CD4-positive, alpha-beta T cell treated with Interleukin-21 for 1 hour (primary cell): ENCODE data around the gene SLC49A3.

Experiments used
- DNase-seq: peaks from one replicate; pipeline ENCODE4 v3.0.0-alpha.2; 2020

Gene SLC49A3

DNA sequence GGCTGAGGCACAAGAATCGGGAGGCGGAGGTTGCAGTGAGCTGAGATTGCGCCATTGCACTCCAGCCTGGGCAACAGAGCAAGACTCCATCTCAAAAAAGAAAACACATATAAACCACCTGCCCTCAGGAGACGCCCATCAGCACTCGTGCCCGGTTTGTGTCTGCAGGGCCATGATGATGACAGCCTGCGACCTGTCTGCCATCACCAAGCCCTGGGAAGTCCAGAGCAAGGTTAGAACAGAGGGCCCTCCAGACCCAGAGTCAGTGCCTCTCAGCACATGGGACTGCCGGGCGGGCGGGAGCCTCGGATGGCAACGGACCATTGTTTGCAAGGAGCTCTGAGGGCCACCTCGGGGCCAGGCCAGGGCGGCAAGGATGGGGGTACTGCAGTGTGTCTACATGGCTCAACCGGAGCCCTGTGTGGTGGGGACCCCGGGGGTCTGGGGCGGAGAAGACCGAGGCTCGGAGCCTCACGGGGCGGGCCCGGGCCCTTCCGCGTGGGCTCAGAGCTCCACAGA lies 24.2 kb downstream of the SLC49A3 start:
- DNase-seq: no peak

DNA sequence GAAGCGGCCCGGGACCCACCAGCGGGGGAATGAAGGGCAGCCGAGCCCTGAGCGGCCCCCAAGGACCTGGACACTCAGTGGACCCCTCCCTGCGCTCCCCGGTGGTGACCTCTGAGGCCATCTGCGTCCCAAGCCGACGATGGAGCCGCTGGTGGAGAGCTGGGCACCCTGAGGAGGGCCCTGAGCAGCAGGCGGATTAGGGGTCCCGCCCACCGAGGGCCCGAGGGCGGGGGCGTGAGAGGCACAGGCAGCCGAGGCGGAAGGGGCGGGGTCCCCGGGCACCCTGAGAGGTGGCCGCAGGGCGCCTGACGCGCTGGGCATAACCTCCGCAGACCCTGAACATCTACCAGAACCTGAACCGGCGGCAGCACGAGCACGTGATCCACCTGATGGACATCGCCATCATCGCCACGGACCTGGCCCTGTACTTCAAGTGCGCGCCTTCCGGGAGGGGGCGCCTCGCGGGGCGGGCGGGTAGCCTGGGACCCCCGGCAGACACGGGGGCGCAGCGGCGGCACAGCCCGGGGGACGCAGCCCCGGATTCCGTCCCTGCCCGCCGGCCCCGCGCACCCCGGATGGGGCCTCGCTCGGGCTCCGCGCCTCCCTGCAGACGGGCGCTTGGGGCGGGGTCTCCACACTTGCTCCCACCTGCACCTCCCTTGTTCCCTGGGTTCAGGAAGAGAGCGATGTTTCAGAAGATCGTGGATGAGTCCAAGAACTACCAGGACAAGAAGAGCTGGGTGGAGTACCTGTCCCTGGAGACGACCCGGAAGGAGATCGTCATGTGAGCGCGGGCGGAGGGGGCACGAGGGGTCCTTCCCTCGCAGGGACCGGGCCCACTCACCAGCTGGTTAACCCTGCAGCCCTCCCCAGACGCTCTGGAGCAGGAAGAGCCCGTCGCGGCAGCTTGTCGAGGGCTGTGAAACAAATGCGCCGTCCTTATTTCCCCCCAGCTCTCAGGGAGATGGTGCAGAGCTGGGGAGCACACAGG lies 25.2 kb downstream of the SLC49A3 start:
- DNase-seq: peak; percentile 80

DNA sequence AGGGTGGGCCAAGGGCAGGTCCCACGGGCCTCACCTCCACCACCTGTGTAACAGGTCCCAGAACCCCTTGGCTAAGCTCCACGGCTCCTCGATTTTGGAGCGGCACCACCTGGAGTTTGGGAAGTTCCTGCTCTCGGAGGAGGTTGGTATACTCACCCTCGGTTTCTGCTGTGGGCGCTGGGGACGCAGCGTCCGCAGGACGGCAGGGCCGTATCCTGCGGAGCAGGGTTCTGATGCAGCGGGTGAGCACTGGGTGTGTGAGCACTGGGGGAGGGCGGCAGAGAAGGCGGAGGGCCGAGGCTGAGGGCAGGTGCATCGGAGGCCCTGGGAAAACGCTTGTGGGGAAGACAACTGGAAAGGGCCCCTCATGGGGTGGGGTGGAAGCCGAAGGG lies 25.9 kb downstream of the SLC49A3 start:
- DNase-seq: no peak

DNA sequence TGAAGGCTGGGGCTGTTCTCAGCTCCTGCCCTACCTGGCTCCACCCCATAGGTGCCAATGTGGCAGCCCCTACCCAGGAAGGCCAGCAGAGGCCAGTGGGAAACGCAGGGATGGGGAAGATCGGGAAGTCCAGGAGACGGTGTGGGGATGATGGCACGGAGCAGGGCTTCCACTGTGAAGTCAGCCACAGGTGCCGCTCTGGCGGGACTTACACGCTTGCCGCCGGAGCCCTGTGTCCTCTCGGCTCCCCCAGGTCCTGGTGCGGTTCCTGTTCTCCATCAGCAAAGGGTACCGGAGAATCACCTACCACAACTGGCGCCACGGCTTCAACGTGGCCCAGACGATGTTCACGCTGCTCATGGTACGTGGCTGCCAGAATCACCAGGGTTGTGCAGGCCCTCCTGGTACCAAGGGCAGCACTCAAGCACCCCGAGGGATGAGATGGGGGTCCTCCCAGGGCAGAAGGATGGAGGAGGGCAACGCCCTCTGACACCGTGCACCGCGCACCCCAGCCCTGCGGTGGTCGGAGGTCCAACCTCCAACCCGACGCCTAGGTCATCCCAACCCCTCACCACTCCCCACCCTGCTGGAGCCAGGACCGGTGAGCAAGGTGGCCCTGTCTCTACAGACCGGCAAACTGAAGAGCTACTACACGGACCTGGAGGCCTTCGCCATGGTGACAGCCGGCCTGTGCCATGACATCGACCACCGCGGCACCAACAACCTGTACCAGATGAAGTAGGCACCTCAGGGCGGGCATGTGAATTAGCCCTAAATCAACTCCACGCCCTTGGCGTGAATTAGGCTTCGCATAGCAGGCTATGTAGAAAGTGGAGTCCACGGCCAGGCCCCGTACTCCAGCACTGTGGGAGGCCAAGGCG lies 26.8 kb downstream of the SLC49A3 start:
- DNase-seq: no peak

DNA sequence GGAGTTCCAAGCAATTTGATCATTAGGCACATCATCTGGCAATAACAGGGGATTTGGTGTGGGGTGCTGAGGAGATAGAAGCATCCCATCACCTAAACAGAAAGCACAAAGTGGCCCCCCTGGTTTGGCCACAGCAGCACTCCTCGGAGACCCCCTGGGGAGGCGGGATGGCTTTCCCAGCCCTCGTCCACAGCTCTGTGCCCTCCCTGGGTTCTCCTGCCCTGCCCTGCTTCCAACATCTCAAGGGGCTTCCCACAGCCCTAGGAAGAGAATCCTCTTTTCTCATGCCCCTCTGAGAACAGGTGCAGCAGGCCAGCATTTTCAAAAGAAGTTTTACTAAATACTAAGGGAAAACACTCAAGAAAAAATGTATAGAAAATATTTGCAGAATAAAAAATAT lies 27.7 kb downstream of the SLC49A3 start:
- no peak for DNase-seq

DNA sequence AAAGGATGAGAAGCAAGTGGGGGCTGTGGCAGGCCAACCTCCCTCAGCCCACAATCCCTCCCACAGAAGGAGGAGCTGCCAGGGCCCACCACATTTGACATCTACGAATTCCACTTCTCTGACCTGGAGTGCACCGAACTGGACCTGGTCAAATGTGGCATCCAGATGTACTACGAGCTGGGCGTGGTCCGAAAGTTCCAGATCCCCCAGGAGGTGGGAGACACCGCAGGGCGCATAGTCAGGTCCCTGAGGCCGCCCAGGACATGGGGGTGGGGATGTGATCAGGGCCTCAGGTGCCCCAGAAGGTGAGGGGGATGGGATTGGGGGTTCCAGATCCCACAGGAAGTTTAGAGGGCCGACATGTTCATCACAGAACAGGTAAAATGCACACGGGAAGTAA lies 28.6 kb downstream of the SLC49A3 start:
- DNase-seq: no peak

DNA sequence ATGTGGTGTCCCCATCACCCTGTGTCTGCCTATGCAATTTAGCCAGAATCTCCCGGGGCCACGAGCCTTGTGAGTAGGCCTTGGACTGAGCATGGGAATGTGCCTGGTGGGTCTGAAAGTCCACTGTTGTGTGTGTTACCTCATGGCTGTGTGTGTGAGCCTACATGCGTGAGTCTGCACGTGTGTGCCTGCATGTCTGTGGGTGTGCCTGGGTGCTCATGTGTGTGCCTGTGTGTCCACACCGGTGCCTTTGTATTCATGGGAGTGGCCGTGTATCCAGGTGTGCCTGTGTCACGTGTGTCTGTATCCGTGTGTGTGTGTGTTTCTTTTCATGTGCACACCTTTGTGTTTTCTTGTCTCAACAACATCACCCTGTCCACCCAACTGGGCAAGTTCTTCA lies 29.1 kb downstream of the SLC49A3 start:
- DNase-seq: no peak

DNA sequence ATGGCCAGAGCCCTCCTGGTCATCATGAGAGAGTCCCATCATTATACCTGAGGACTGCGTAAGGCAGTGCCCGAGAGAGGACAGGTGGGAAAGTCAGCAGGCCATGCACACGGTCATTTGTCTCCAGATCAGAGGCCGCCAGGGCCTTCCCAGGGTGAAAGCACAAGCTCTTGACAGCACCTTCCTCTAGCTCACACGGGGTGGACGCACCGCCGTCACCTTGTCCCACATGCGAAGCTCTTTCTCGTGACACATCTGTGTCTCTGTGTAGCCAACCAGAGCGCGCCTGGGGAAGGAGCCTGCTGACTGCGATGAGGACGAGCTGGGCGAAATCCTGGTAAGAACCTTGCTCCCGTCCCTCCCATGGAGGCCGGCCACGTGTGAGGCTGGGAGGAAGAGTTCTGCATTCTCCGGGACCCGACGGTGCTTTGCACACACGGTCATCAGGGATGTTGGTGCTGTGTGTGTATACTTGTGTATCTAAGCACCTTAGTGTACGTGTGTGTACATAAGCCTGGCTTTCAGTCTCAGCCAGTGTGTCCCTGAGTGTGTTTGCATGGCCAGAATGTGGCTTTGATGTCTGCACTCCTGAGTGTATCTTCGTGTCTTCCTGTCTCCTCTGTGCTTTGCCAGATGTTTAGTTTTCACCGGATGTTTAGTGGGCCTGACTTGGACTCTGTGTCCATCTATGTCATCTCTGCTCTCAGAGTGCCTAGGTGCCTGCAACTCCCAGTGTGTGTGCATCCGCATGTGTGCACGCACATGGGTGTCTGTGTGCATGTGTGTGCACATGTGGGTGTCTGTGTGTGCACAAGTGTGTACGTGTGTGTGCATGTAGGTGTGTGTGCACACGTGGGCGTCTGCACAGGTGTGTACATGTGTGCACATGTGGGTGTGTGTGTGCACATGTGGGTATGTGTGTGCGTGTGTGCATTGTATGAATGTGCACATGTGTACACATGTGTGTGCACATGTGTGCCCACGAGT lies 30.0 kb downstream of the SLC49A3 start:
- no peak for DNase-seq

DNA sequence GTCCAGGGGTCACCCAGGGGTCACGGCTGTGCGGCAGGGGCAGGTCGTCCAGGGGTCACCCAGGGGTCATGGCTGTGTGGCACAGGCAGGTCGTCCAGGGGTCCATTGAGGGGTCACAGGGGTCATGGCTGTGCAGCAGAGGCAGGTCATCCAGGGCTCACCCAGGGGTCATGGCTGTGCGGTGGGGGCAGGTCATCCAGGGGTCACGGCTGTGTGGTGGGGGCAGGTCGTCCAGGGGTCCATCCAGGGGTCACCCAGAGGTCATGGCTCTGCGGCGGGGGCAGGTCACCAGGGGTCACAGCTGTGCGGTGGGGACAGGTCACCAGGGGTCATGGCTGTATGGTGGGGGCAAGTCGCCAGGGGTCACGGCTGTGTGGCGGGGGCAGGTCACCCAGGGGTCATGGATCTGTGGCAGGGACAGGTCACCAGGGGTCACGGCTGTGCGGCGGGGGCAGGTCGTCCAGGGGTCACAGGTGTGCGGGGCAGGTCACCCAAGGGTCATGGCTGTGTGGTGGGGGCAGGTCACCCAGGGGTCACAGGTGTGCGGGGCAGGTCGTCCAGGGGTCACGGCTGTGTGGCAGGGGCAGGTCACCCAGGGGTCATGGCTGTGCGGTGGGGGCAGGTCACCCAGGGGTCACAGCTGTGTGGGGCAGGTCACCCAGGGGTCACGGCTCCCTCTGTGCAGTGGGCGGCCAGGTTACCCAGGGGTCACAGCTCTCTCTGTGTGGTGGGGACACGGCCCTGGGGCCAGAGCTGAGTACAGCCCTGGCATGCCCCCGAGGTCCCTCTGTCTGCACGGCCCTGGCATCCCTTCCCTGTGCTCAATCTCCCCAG lies 30.9 kb downstream of the SLC49A3 start:
- no peak for DNase-seq

DNA sequence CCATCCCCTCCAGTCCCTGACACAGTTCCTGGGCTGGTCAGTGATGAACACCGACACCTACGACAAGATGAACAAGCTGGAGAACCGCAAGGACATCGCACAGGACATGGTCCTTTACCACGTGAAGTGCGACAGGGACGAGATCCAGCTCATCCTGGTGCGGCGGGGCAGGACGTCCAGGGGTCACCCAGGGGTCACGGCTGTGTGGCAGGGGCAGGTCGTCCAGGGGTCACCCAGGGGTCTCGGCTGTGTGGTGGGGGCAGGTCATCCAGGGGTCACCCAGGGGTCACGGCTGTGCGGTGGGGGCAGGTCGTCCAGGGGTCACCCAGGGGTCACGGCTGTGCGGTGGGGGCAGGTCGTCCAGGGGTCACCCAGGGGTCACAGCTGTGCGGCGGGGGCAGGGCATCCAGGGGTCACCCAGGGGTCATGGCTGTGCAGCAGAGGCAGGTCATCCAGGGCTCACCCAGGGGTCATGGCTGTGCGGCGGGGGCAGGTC lies 31.6 kb downstream of the SLC49A3 start:
- DNase-seq: no peak

DNA sequence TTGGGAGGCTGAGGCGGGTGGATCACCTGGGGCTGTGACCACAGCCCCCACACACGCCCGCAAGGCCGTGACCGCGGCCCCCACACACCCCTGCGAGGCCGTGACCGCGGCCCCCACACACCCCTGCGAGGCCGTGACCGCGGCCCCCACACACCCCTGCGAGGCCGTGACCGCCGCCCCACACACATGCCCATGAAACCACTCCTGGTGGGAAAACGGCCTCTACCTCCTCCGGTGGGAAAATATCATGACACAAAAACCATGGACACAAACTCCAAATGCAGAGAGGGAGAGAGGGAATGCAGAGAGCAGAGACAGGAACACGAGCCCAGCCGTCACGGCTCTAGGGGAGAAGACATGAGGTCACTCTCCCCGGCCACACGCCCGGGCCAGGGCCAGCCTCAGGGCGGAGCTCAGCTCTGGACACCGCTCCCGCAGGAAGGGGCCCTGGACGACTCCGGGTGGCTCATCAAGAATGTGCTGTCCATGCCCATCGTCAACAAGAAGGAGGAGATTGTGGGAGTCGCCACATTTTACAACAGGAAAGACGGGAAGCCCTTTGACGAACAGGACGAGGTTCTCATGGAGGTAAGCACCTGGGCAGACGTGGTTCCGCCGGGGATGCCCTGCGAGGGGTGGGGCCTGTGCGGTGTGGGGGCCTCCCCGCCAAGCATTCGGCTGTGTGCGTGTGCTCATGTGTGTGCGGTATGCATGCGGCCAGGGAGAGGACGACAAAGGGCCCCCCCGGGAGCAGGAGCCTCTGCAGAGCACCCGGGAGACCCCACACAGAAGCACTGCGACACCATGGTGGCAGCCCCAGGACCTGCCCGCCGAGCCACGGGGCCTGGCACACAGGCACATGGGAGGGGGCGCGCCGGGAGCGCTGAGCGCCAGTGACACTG lies 32.3 kb downstream of the SLC49A3 start:
- no peak for DNase-seq

DNA sequence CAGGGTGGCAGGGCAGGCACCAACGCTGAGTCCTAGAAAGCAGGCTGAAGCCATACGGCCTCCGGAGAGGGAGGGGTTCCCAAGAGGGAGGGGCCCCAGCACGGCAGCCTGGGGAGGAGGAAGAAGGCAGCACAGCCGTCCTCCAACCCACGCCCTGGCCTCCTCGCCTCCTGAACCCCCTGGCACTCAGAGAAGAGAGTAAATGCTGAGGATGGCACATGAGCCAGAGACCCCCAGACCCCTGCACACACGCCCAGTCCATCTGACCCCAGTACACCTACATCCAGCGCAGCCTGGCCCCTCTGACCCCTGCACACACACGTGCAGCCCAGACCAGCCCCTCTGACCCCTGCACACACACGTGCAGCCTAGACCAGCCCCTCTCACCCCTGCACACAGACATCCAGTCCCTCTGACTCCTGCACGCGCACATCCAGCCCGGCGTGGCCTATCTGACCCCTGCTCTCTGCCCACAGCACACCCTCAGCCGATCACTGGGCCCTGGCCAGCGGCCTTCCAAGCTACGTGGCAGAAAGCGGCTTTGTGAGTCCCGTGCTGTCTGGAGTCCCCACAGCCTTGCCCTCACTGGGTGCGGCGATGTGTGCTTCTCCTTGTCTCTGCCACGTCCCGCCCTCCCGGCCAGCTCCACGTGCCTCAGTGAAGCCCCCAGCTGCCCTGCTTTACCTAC lies 33.3 kb downstream of the SLC49A3 start:
- no peak for DNase-seq

DNA sequence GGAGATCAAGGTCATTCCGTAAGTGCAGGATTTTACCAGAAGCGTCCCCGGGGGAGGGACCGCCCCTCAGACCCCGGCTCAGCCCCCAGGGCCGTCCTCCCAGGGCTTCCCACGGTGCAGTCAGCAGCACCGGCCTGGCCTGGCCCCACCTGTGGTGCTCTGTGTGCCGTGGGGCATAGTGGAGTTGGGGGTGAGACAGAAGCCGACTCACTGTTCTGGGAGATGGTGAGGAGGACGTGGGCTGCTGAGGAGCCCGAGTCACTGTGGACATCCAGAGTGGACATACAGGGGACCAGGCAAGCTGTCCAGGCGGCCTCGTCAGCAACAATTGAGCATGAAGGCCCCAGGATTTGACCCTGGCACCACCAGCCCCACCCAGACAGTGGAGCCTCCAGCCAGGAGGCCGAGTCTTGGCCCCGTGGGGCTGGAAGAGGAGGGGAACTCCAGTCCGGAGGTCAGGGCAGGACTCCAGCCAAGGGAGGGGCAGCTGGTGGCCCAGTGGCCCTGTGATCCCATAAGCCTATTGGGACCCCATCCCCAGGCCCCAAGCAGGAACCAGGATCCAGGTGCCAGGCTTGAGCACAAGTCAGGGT lies 34.0 kb downstream of the SLC49A3 start:
- no peak for DNase-seq

DNA sequence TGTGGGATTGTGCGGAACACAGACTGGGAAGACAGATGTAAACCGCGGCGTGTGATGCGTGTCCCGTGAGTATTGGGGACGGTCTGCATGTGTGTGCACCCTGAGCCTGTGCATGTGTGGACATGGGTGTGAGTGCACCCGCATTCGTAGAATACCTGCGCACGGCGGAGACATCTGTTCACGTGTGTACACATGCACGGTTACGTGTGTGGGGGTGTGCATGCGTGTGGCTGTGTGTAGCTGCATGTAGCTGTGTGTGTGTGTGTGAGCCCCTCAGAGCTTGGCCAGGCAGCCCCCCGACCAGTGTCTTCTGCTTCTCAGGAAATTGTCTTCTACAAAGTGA lies 34.5 kb downstream of the SLC49A3 start:
- no peak for DNase-seq

DNA sequence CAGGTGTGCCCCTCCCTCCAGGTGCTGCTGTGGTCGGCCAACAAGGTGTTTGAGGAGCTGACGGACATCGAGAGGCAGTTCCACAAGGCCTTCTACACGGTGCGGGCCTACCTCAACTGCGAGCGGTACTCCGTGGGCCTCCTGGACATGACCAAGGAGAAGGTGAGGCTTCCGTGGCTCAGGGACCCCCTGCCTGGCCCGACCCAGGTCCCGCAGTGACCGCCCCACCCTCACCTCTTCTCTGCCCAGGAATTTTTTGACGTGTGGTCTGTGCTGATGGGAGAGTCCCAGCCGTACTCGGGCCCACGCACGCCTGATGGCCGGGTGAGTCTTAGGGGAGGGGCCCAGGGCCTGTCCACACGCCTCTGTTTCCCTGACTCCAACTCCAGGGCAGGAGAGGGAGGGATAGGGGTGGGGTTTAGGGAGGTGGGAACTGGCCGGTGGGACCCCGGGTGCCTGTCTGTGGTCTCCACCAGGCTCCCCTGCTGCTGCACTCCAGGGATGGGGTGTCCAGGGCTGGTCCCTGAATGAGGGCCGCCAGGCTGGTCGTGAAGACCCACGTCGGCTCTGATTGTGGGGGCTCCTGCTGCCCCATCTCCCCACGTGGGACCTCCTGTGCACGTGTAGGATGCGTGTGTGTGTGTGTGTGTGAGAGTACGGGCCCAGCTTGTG lies 35.0 kb downstream of the SLC49A3 start:
- DNase-seq: no peak

DNA sequence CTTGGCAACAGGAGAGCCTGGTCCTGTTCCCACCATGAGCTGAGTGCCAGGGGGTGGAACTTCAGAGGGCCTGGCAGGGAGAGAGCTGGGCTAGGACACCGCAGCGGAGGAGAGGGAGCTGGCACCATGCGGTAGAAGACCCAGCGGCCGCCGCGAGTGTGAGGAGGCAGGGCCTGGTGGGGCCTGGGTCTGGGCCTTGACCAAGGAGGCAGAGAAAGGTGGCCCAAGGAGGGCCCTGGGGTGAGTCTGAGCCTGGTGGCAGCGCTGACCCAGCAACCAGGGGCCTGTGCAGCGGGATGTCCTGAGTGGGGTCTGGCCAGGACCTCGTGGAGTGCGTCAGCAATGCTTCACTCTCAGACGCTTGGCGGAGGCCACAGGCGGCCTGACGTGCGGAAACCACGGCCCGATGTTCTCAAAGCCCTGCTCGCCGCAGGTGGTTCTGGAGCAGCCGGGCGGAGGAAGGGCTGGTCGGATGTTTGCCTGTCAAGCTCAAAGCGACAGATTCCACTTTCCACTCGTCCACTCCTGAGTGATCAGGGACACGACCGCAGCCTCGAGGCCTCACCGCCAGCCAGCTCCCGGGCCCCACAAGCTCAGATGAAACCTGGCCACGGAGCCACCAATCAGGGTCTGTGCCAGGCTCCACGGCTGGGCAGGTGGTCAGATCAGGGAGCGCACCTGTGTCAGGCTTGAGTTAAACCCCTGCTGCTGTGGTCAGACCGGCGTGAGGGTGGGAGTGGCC lies 35.7 kb downstream of the SLC49A3 start:
- no peak for DNase-seq

DNA sequence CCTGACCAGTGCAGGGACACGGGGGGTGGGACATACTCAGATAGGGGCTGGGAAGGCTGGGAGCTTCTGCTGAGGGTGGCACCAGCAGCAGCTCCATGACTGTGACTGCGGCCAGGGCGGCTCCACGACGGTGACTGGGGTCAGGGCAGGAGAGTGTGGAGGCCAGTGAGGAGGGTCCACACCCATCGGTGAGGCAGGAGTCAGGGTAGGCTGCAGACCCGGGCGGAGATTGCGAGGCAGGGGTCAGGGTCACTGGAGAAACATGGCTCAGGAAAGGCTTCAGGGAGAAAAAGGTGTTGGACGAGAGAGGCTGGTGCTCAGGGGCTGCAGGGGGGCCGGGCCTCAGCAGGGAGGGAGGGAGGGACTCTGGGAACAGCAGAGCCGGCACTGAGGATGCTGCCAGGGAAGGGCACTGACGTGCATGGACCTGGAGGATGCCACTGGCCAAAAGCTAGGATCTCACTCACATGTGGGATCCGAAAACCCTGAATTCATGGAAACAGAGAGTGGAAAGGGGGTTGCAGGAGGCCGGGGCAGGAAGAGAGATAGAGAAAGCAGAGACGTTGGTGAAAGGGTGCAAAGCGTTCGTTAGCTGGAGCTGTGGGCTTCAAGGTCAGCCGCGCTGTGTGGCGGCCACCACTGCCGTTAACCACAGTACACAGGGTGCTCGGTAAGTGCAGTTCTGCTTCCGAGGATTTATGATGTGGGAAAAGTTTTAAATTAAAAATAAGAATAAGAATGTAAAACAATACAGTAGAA lies 36.9 kb downstream of the SLC49A3 start:
- DNase-seq: no peak
